ENCODE measurements around the gene PMP22. TPM values are rescaled to one million over a fixed set of nuclear protein-coding genes. Genes with fewer than 3 reads are reported as not detected.
"Not testable (repeated sequence)": the region's sequence is repeated elsewhere in the genome, so short reads cannot be mapped to it uniquely, and the experiment has no call there.

The PMP22 gene
- total and polyA plus RNA-seq, 5 donors from 2014 or later = not detected

DNA sequence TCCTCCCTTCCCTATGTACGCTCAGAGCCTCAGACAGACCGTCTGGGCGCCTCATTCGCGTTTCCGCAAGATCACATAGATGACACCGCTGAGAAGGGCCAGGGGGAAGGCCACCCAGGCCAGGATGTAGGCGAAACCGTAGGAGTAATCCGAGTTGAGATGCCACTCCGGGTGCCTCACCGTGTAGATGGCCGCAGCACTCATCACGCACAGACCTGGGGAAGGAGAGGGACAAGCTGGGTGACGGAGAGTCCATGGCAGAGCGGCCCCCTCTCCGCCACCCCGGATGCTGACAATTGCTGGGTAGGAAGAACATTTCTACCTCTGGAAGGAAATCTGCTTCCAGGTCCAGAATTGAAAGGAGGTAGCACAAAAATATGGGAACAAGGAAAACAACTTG is 34.3 kb downstream of the PMP22 start:
- H3K9me3 Mint-ChIP-seq = peaks cover 0 to 1% (median 0%) of the 10 kb centered on the region in 7 donors
- no peak overlapping the region for H3K27ac Mint-ChIP-seq
- DNase-seq (no peak), ATAC-seq (ENCODE audit: low read depth in 2 of 2) (no peak)
- no peaks in the 10 kb centered on the region for H3K4me1 ChIP-seq (ENCODE audit: control insufficient read depth, insufficient read depth, low read length, poor library complexity, severe bottlenecking)
- H3K4me3 ChIP-seq (ENCODE audit: low read depth, low read length) = no peak overlapping the region
- H3K36me3 ChIP-seq (ENCODE audit: control insufficient read depth, insufficient read depth, low read length) = no peaks in the 10 kb centered on the region
- H3K27me3 ChIP-seq (ENCODE audit: control insufficient read depth, insufficient read depth, low read length) = peaks cover 3% of the 10 kb centered on the region
- peaks cover 4% of the 10 kb centered on the region for H3K27me3 Mint-ChIP-seq
- no peaks in the 10 kb centered on the region for H3K36me3 Mint-ChIP-seq
- no peaks in the 10 kb centered on the region for H3K4me1 Mint-ChIP-seq
- no peak overlapping the region for H3K4me3 Mint-ChIP-seq
- no peaks in the 10 kb centered on the region for H3K9me3 ChIP-seq (ENCODE audit: control insufficient read depth in 2 of 2, low read length in 2 of 2)
- no peak overlapping the region for H3K27ac ChIP-seq (ENCODE audit: insufficient read depth, low read length, poor library complexity, severe bottlenecking)

DNA sequence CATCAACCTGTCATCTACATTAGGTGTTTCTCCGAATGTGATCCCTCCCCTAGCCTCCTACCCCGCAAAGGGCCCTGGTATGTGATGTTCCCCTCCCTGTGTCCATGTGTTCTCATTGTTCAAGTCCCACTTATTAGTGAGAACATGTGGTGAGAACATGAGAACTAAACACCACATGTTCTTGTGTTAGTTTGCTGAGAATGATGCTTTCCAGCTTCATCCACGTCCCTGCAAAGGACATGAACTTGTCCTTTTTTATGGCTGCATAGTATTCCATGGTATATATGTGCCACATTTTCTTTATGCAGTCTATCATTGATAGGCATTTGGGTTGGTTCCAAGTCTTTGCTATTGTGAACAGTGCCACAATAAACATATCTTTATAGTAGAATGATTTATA is 43.3 kb downstream of the PMP22 start:
- H3K36me3 ChIP-seq (ENCODE audit: control insufficient read depth, insufficient read depth, low read length); H3K27ac ChIP-seq (ENCODE audit: insufficient read depth, low read length, poor library complexity, severe bottlenecking); H3K27me3 Mint-ChIP-seq; H3K27me3 ChIP-seq (ENCODE audit: control insufficient read depth, insufficient read depth, low read length); H3K9me3 ChIP-seq (ENCODE audit: control insufficient read depth in 2 of 2, low read length in 2 of 2); H3K4me1 Mint-ChIP-seq; ATAC-seq (ENCODE audit: low read depth in 2 of 2); H3K9me3 Mint-ChIP-seq; DNase-seq; H3K4me1 ChIP-seq (ENCODE audit: control insufficient read depth, insufficient read depth, low read length, poor library complexity, severe bottlenecking); H3K36me3 Mint-ChIP-seq; H3K4me3 Mint-ChIP-seq; H3K27ac Mint-ChIP-seq; H3K4me3 ChIP-seq (ENCODE audit: low read depth, low read length): not testable (repeated sequence)

DNA sequence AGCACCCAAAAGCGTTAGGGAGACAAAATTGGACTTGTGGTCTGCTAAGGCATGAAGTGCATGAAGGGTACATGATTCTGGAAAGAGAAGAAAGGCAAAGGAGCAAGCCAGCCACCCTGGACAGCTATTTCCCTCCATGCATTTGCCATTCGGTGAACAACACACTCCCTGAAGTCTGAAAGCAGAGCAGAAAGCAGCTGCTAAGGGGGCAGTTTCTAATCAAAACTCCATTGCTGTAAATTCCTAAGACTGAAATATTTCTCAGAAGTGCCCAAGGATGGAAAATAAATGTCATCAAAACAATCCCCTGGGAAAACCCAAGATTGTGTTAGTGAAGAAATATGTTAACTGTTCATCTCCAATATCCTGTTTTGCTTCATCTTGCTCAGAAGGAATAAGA is 44.3 kb downstream of the PMP22 start:
- no peaks in the 10 kb centered on the region for H3K4me1 Mint-ChIP-seq
- H3K4me3 Mint-ChIP-seq = no peak overlapping the region
- no peaks in the 10 kb centered on the region for H3K36me3 ChIP-seq (ENCODE audit: control insufficient read depth, insufficient read depth, low read length)

DNA sequence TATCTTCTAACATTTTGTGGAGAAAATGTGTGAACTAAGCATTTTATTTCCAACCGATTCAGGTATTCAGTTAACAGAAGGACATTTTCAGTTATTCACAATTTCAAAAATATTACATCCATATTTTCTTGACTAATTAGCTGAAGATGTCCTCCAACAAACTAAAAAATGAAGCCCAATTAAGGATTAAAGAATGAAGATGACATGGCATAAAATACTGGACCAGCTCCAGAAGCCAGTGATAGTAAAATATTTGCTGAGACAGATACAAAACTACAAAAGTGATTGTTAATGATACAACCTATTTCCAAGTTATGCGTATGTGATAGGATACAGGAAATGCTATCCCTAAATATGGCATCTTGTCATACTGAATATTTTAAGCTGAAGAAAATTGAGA is 48.6 kb downstream of the PMP22 start:
- Histone ChIP-seq H3K27ac (ENCODE audit: insufficient read depth, low read length, poor library complexity, severe bottlenecking) (no peak overlapping the region), H3K36me3 (ENCODE audit: control insufficient read depth, insufficient read depth, low read length) (no peaks in the 10 kb centered on the region), H3K27me3 (ENCODE audit: control insufficient read depth, insufficient read depth, low read length) (no peaks in the 10 kb centered on the region), H3K4me3 (ENCODE audit: low read depth, low read length) (no peak overlapping the region), H3K4me1 (ENCODE audit: control insufficient read depth, insufficient read depth, low read length, poor library complexity, severe bottlenecking) (no peaks in the 10 kb centered on the region), H3K9me3 (ENCODE audit: control insufficient read depth in 2 of 2, low read length in 2 of 2) (no peaks in the 10 kb centered on the region)
- DNase-seq (no peak), ATAC-seq (ENCODE audit: low read depth in 2 of 2) (no peak)
- H3K9me3 Mint-ChIP-seq = peaks cover 0 to 3% (median 0%) of the 10 kb centered on the region in 7 donors
- H3K27me3 Mint-ChIP-seq = peaks cover 16% of the 10 kb centered on the region
- H3K4me1 Mint-ChIP-seq = no peaks in the 10 kb centered on the region
- no peak overlapping the region for H3K27ac Mint-ChIP-seq
- no peak overlapping the region for H3K4me3 Mint-ChIP-seq
- no peaks in the 10 kb centered on the region for H3K36me3 Mint-ChIP-seq

More for the DNA sequence above, 44.3 kb downstream of the PMP22 start:
- H3K36me3 Mint-ChIP-seq = no peaks in the 10 kb centered on the region
- peaks cover 11% of the 10 kb centered on the region for H3K27me3 Mint-ChIP-seq
- Histone ChIP-seq H3K9me3 (ENCODE audit: control insufficient read depth in 2 of 2, low read length in 2 of 2) (no peaks in the 10 kb centered on the region), H3K4me3 (ENCODE audit: low read depth, low read length) (no peak overlapping the region), H3K4me1 (ENCODE audit: control insufficient read depth, insufficient read depth, low read length, poor library complexity, severe bottlenecking) (no peaks in the 10 kb centered on the region), H3K27ac (ENCODE audit: insufficient read depth, low read length, poor library complexity, severe bottlenecking) (no peak overlapping the region), H3K27me3 (ENCODE audit: control insufficient read depth, insufficient read depth, low read length) (no peaks in the 10 kb centered on the region)
- ATAC-seq (ENCODE audit: low read depth in 2 of 2) (no peak), DNase-seq (no peak)
- H3K27ac Mint-ChIP-seq = no peak overlapping the region
- peaks cover 0 to 2% (median 0%) of the 10 kb centered on the region in 7 donors for H3K9me3 Mint-ChIP-seq

DNA sequence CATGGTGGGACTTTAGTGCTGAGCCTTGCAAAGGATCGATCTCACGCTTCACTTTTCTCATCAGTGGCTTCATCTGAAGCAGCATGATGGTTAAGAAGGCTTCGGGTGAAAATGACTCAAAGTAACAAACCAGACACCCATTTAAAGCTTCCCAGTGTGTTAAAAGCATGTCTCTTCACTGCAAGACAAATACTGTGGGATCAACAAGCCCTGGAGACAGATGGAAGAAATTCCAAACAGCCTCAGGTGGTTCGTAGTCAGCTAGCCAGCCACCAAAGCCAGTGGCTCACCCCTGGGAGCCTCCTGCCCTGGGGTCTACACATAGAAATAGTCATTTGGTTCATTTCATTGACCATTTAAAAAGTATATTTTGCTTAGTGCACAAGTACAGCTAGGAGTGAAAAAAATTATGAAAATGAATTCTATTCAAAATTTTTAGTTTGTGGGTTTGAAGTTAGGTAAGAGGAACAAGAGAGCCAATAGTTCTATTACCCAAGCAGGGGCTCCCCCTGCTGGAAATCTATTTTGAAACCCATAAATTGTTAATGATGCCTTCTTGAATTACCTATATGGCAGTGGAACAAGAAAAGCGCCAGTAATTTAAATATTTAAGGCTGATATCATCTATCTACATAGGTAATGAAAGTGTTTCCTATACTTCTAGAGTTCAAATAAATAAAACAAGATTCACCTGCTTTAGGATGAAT is 51.6 kb downstream of the PMP22 start:
- Mint-ChIP-seq H3K4me3 (no peak overlapping the region), H3K27me3 (peaks cover 27% of the 10 kb centered on the region), H3K36me3 (no peaks in the 10 kb centered on the region), H3K9me3 (peaks cover 0 to 3% (median 0%) of the 10 kb centered on the region in 7 donors), H3K4me1 (no peaks in the 10 kb centered on the region), H3K27ac (no peak overlapping the region)
- DNase-seq = peak in 1 of 3 donors; percentile 20
- H3K36me3 ChIP-seq (ENCODE audit: control insufficient read depth, insufficient read depth, low read length) = no peaks in the 10 kb centered on the region
- H3K27me3 ChIP-seq (ENCODE audit: control insufficient read depth, insufficient read depth, low read length) = no peaks in the 10 kb centered on the region
- no peaks in the 10 kb centered on the region for H3K9me3 ChIP-seq (ENCODE audit: control insufficient read depth in 2 of 2, low read length in 2 of 2)
- H3K27ac ChIP-seq (ENCODE audit: insufficient read depth, low read length, poor library complexity, severe bottlenecking) = no peak overlapping the region
- ATAC-seq (ENCODE audit: low read depth in 2 of 2) = no peak
- H3K4me3 ChIP-seq (ENCODE audit: low read depth, low read length) = no peak overlapping the region
- H3K4me1 ChIP-seq (ENCODE audit: control insufficient read depth, insufficient read depth, low read length, poor library complexity, severe bottlenecking) = no peaks in the 10 kb centered on the region

DNA sequence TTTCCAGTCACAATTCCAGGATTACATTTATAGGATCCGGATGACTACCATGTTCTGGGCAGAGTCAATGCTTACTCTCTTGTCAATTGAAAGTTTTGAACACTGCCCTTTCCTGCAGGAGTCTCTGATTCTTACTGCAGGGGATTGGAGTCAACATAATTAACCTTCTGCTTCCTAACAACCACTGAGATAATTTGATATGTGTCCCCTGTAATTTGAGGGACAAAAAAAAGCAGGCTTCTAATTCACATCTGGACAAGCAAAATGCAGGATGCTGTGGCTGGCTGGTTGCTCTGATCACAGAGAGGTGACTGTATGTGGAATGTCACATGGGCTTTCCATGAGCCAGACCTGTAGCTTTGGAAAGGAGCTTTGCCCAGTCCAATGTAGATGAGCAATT is 54.9 kb downstream of the PMP22 start:
- peaks cover 29% of the 10 kb centered on the region for H3K27me3 Mint-ChIP-seq
- H3K4me1 ChIP-seq (ENCODE audit: control insufficient read depth, insufficient read depth, low read length, poor library complexity, severe bottlenecking) = no peaks in the 10 kb centered on the region
- H3K36me3 ChIP-seq (ENCODE audit: control insufficient read depth, insufficient read depth, low read length) = no peaks in the 10 kb centered on the region
- no peaks in the 10 kb centered on the region for H3K36me3 Mint-ChIP-seq
- peaks cover 0 to 3% (median 0%) of the 10 kb centered on the region in 7 donors for H3K9me3 Mint-ChIP-seq
- no peak overlapping the region for H3K4me3 Mint-ChIP-seq
- ATAC-seq (ENCODE audit: low read depth in 2 of 2) (no peak), DNase-seq (no peak)
- H3K9me3 ChIP-seq (ENCODE audit: control insufficient read depth in 2 of 2, low read length in 2 of 2) = no peaks in the 10 kb centered on the region
- H3K4me1 Mint-ChIP-seq = no peaks in the 10 kb centered on the region
- no peak overlapping the region for H3K27ac Mint-ChIP-seq
- H3K27ac ChIP-seq (ENCODE audit: insufficient read depth, low read length, poor library complexity, severe bottlenecking) = no peak overlapping the region
- no peak overlapping the region for H3K4me3 ChIP-seq (ENCODE audit: low read depth, low read length)
- H3K27me3 ChIP-seq (ENCODE audit: control insufficient read depth, insufficient read depth, low read length) = no peaks in the 10 kb centered on the region

DNA sequence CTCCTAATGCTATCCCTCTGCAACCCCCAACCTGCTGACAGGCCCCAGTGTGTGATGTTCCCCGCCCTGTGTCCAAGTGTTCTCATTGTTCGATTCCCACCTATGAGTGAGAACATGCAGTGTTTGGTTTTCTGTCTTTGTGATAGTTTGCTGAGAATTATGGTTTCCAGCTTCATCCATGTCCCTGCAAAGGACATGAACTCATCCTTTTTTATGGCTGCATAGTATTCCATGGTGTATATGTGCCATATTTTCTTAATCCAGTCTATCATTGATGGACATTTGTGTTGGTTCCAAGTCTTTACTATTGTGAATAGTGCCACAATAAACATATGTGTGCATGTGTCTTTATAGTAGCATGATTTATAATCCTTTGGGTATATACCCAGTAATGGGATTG is 62.1 kb downstream of the PMP22 start:
- H3K4me1 ChIP-seq (ENCODE audit: control insufficient read depth, insufficient read depth, low read length, poor library complexity, severe bottlenecking); H3K27ac ChIP-seq (ENCODE audit: insufficient read depth, low read length, poor library complexity, severe bottlenecking); H3K9me3 ChIP-seq (ENCODE audit: control insufficient read depth in 2 of 2, low read length in 2 of 2); H3K36me3 ChIP-seq (ENCODE audit: control insufficient read depth, insufficient read depth, low read length); H3K4me3 ChIP-seq (ENCODE audit: low read depth, low read length); H3K27ac Mint-ChIP-seq; H3K27me3 ChIP-seq (ENCODE audit: control insufficient read depth, insufficient read depth, low read length); ATAC-seq (ENCODE audit: low read depth in 2 of 2); DNase-seq; H3K4me3 Mint-ChIP-seq; H3K4me1 Mint-ChIP-seq; H3K36me3 Mint-ChIP-seq; H3K27me3 Mint-ChIP-seq: not testable (repeated sequence)
- peaks cover 0 to 24% (median 6%) of the 10 kb centered on the region in 7 donors for H3K9me3 Mint-ChIP-seq

DNA sequence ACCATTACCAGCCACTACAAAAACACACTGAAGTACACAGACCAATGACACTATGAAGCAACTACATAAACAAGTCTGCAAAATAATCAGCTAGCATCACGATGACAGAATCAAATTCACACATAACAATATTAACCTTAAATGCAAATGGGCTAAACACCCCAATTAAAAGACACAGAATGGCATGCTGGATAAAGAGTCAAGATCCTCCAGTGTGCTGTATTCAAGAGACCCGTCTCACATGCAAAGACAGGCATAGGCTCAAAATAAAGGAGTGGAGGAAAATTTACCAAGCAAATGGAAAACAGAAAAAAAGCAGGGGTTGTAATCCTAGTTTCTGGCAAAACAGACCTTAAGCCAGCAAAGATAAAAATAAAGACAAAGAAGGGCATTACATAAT is 64.6 kb downstream of the PMP22 start:
- not testable (repeated sequence) for ATAC-seq (ENCODE audit: low read depth in 2 of 2); H3K27ac Mint-ChIP-seq; H3K36me3 ChIP-seq (ENCODE audit: control insufficient read depth, insufficient read depth, low read length); DNase-seq; H3K4me1 Mint-ChIP-seq; H3K4me1 ChIP-seq (ENCODE audit: control insufficient read depth, insufficient read depth, low read length, poor library complexity, severe bottlenecking); H3K36me3 Mint-ChIP-seq; H3K4me3 ChIP-seq (ENCODE audit: low read depth, low read length); H3K27ac ChIP-seq (ENCODE audit: insufficient read depth, low read length, poor library complexity, severe bottlenecking); H3K9me3 ChIP-seq (ENCODE audit: control insufficient read depth in 2 of 2, low read length in 2 of 2); H3K27me3 ChIP-seq (ENCODE audit: control insufficient read depth, insufficient read depth, low read length); H3K4me3 Mint-ChIP-seq; H3K27me3 Mint-ChIP-seq
- H3K9me3 Mint-ChIP-seq = peaks cover 0 to 26% (median 9%) of the 10 kb centered on the region in 7 donors
